GM19238 (cell line): ENCODE results near the gene ARID5B.
A peak's percentile ranks its signal among the peaks of the same experiment; 100 is the strongest.

Source experiments
- DNase-seq: peaks from one replicate; pipeline ENCODE4 v3.0.0; 2011; ENCODE audit warnings: low spot score; ENCODE audit not compliant: insufficient read length

Gene ARID5B

GRCh38 chr10:62072901-62073300 is 171.4 kb downstream of the ARID5B start:
- DNase-seq: no peak

GRCh38 chr10:62073429-62073828 is 171.9 kb downstream of the ARID5B start:
- DNase-seq: no peak

GRCh38 chr10:62075414-62075813 is 173.9 kb downstream of the ARID5B start:
- no peak for DNase-seq

GRCh38 chr10:62075912-62076311 is 174.4 kb downstream of the ARID5B start:
- DNase-seq: no peak

- DNase-seq: no peak
Observed at GRCh38 chr10:62076891-62077290, 175.4 kb downstream of the ARID5B start.

- no peak for DNase-seq
Observed at GRCh38 chr10:62077330-62078015, 176.0 kb downstream of the ARID5B start.

GRCh38 chr10:62079885-62080559 is 178.5 kb downstream of the ARID5B start:
- DNase-seq: peak; percentile 40

GRCh38 chr10:62080905-62081304 is 179.4 kb downstream of the ARID5B start:
- no peak for DNase-seq

- no peak for DNase-seq
Observed at GRCh38 chr10:62081341-62082270, 180.1 kb downstream of the ARID5B start.

- DNase-seq: no peak
Observed at GRCh38 chr10:62082271-62082656, 180.8 kb downstream of the ARID5B start.

GRCh38 chr10:62082729-62083411 is 181.4 kb downstream of the ARID5B start:
- DNase-seq: no peak

GRCh38 chr10:62083412-62084267 is 182.1 kb downstream of the ARID5B start:
- no peak for DNase-seq

GRCh38 chr10:62084451-62084850 is 183.0 kb downstream of the ARID5B start:
- no peak for DNase-seq

GRCh38 chr10:62085404-62085803 is 183.9 kb downstream of the ARID5B start:
- DNase-seq: no peak

- no peak for DNase-seq
Observed at GRCh38 chr10:62085821-62086220, 184.3 kb downstream of the ARID5B start.

- DNase-seq: no peak
Observed at GRCh38 chr10:62087329-62087728, 185.8 kb downstream of the ARID5B start.

GRCh38 chr10:62088786-62089185 is 187.3 kb downstream of the ARID5B start:
- DNase-seq: no peak

GRCh38 chr10:62092301-62093030 is 191.0 kb downstream of the ARID5B start:
- no peak for DNase-seq

GRCh38 chr10:62093863-62094291 is 192.4 kb downstream of the ARID5B start:
- no peak for DNase-seq
